GM12878 (cell line): ENCODE measurements around the gene BBOX1. TPM values are rescaled to one million over a fixed set of nuclear protein-coding genes. Genes with fewer than 3 reads are reported as not detected.

Experiments used
- ATAC-seq: fragments of 200-7000 bp; cut with Tn5 transposase; 3 replicates; pipeline ENCODE4 v1.9.1; 2020; ENCODE audit warnings: mild to moderate bottlenecking, moderate library complexity
- BruUV-seq: library from RNA; stranded (reverse); fragments of 400-500 nt; replicated peaks from 2 replicates; lab custom pipeline; 2021; lab: Mats Ljungman, UMichigan
- CTCF ChIA-PET: fragments of 300-600 bp; sonication (Branson Sonifier 250); formaldehyde crosslinking; extraction: SDS; loops from one replicate; lab custom pipeline; 2021; ENCODE audit warnings: inconsistent platforms; lab: Yijun Ruan, JAX
- POLR2A ChIA-PET: fragments of 350-600 bp; formaldehyde crosslinking; extraction: SDS; loops from one replicate; lab custom pipeline; 2021; ENCODE audit warnings: inconsistent platforms; lab: Charles Lee
- RAD21 ChIA-PET: fragments of 300-600 bp; sonication (Branson Sonifier 250); formaldehyde crosslinking; loops from one replicate; lab custom pipeline; 2023; ENCODE audit warnings: antibody characterized with exemption; ENCODE audit not compliant: unreplicated experiment; lab: Charles Lee
- SMC1A ChIA-PET: fragments of 300-600 bp; sonication (Branson Sonifier 250); formaldehyde crosslinking; loops from one replicate; lab custom pipeline; 2023; ENCODE audit not compliant: unreplicated experiment, uncharacterized antibody; lab: Charles Lee
- DNase-seq: peaks from one replicate; pipeline ENCODE4 v3.0.0-alpha.2; 2011; ENCODE audit warnings: low read depth, low spot score
- FAIRE-seq: peaks from 3 replicates; lab custom pipeline; 2011; peaks lifted over from hg19 to GRCh38; lab: Jason Lieb, UNC
- H2AFZ ChIP-seq: 2 replicates; pipeline ENCODE4 v1.6.0; 2011; ENCODE audit warnings: low read depth, low read length, control low read depth; ENCODE audit not compliant: control insufficient read depth
- H3K27ac ChIP-seq: 2 replicates; pipeline ENCODE4 v1.5.1; 2011; ENCODE audit warnings: control low read depth; ENCODE audit not compliant: control insufficient read depth, insufficient read depth
- H3K27me3 ChIP-seq, 2 experiments: replicated peaks in 1 of 2; 2 replicates each; pipeline versions ENCODE4 v1.6.0 to v1.6.1; 2011; ENCODE audit warnings: low read length in 1 of 2; ENCODE audit not compliant: control insufficient read depth in 2 of 2, insufficient read depth in 2 of 2
- H3K36me3 ChIP-seq, 2 experiments: 2 replicates each; pipeline ENCODE4 v1.5.1; 2011; ENCODE audit warnings: low read length in 1 of 2; ENCODE audit not compliant: control insufficient read depth in 2 of 2, insufficient read depth in 2 of 2
- H3K4me1 ChIP-seq: 2 replicates; pipeline ENCODE4 v1.6.1; 2011; ENCODE audit warnings: mild to moderate bottlenecking, low read length, moderate library complexity, mixed read lengths; ENCODE audit not compliant: control insufficient read depth, insufficient read depth
- H3K4me2 ChIP-seq: 2 replicates; pipeline ENCODE4 v1.6.0; 2011; ENCODE audit warnings: control low read depth; ENCODE audit not compliant: control insufficient read depth, insufficient read depth
- H3K4me3 ChIP-seq: fragments of 200-600 bp; sonication (generic); 2 replicates; pipeline ENCODE4 v1.5.1; 2016
- H3K79me2 ChIP-seq: 2 replicates; pipeline ENCODE4 v1.6.0; 2011; ENCODE audit warnings: low read length; ENCODE audit not compliant: control insufficient read depth, insufficient read depth
- H3K9ac ChIP-seq: 2 replicates; pipeline ENCODE4 v1.8.0; 2011; ENCODE audit warnings: low read length, control low read depth, mixed read lengths; ENCODE audit not compliant: control insufficient read depth, insufficient read depth
- H3K9me3 ChIP-seq: replicated peaks from 3 replicates; pipeline ENCODE4 v1.5.1; 2011; ENCODE audit warnings: mild to moderate bottlenecking, low read length; ENCODE audit not compliant: control insufficient read depth, insufficient read depth
- H4K20me1 ChIP-seq: 2 replicates; pipeline ENCODE4 v1.6.0; 2011; ENCODE audit not compliant: control insufficient read depth, insufficient read depth
- BRCA1 ChIP-seq: IDR thresholded peaks from 2 replicates; pipeline ENCODE4 v1.6.1; 2011; ENCODE audit warnings: low read depth, low read length, improper control_type of control experiment
- EP300 ChIP-seq, 2 experiments: fragments of 150-350 bp in 1 of 2; IDR thresholded peaks; 2 replicates each; pipeline ENCODE4 v1.6.1; 2011 to 2012; ENCODE audit warnings: low read depth in 2 of 2, low read length in 2 of 2, borderline replicate concordance in 1 of 2, improper control_type of control experiment in 1 of 2, inconsistent platforms in 1 of 2; ENCODE audit not compliant: control insufficient read depth in 1 of 2
- MXI1 ChIP-seq: fragments of 150-350 bp; IDR thresholded peaks from 2 replicates; pipeline ENCODE4 v1.6.1; 2011; ENCODE audit warnings: low read depth, mild to moderate bottlenecking, inconsistent platforms, low read length, improper control_type of control experiment
- SP1 ChIP-seq: IDR thresholded peaks from one replicate; pipeline ENCODE4 v1.6.1; 2011; ENCODE audit warnings: low read depth, low read length
- TBL1XR1 ChIP-seq: IDR thresholded peaks from 2 replicates; pipeline ENCODE4 v1.6.1; 2012; ENCODE audit warnings: low read depth, low read length, improper control_type of control experiment
- WGBS: methylation state at CpG from one replicate; pipeline ENCODE4 v1.1.6; 2016; ENCODE audit warnings: low lambda C conversion rate; ENCODE audit not compliant: insufficient replicate concordance, insufficient coverage; ENCODE audit errors: missing lambda C conversion rate; 5-methylcytosine and 5-hydroxymethylcytosine counted together
- in situ Hi-C: fragments of 300-500 bp; cut with MboI; formaldehyde crosslinking; loops from 9 replicates; pipeline ENCODE4 v1.14.3; 2018; ENCODE audit warnings: mixed read lengths
- intact Hi-C: fragments of 100-400 bp; cut with micrococcal nuclease; formaldehyde crosslinking; loops from one replicate; pipeline ENCODE4 v1.14.2; 2022; ENCODE audit not compliant: unreplicated experiment
- polyA plus RNA-seq, 11 experiments: library from polyadenylated mRNA; depleted of rRNA in 4 of 11; unstranded in 6 of 11; stranded (reverse) in 5 of 11; fragments of >200 nt; fragmentation: Nextera tagmentation in 4 of 11; fragmentation: Illumina TruSeq in 1 of 11; extraction: Ambion mirVana in 4 of 11; extraction: Trizol in 1 of 11; gene quantifications; 1 replicate in 1 of 11; 2 replicates in 10 of 11; pipeline versions ENCODE4 v1.2.1 to v1.2.3, GENCODE V29; 2011 to 2016; ENCODE audit warnings: inconsistent platforms in 2 of 11, missing spikeins in 2 of 11, low read depth in 1 of 11
- total RNA-seq, 4 experiments: library from RNA; depleted of rRNA in 3 of 4; stranded (reverse); fragments of >200 nt in 3 of 4; fragmentation: Illumina TruSeq in 1 of 4; extraction: Trizol in 1 of 4; gene quantifications; 2 replicates each; pipeline versions ENCODE4 v1.2.1 to v1.2.3, GENCODE V29; 2013 to 2021
- TF ChIP-seq, protein P1 (sequence below): IDR thresholded peaks from 2 replicates; pipeline ENCODE4 v1.6.1; 2011; ENCODE audit warnings: low read depth, mild to moderate bottlenecking, low read length, moderate library complexity, borderline replicate concordance; ENCODE audit errors: extremely low read depth
- TF ChIP-seq, protein P2 (sequence below): fragments of 450-650 bp; IDR thresholded peaks from 2 replicates; pipeline ENCODE4 v1.6.1; 2017; ENCODE audit warnings: mild to moderate bottlenecking

BBOX1 gene
- total and polyA plus RNA-seq, 10 of the 15 experiments (the other 5 are each of a cell fraction or from before 2014, with no cell fraction given) = 3.5 TPM; not detected in 9

DNA sequence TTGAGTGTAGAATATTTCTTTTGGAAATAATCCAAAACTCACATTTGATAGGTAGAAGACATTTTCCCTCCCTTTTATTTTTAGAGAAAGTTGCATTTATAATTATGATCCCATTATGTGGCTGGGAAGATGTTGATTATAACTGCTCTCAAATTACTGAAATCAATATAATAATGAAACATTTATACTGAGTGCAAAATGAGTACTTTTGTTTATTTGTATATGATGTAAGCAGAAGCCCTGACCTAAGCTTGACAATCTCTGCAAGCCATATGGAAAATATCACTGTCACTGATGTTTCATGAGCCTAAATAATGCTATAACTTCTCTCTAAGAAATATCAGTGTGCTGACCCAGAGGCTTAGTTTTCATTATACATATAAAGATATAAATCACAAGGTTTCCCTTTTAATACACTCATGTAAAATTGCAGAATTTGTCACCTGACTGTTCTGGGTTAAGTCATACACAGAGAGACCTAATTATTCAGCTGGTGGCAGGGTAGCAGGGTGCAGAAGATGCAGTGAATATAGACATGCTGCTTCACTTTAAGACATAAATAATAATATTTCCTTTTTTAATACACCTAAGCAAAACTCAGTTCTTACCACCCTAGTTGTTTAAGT lies 99.2 kb downstream of the BBOX1 start (continued):
- TF ChIP-seq MXI1 = no peak
- no peak for TF ChIP-seq EP300 (IDR thresholded peaks at IDR 0.05; ENCODE audit: borderline replicate concordance in 1 of 2, control insufficient read depth in 1 of 2, low read depth in 2 of 2, low read length in 2 of 2)
- no peak for TF ChIP-seq TBL1XR1
- TF ChIP-seq, protein P1, sequence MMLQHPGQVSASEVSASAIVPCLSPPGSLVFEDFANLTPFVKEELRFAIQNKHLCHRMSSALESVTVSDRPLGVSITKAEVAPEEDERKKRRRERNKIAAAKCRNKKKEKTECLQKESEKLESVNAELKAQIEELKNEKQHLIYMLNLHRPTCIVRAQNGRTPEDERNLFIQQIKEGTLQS = no peak
- TF ChIP-seq SP1 = no peak

DNA sequence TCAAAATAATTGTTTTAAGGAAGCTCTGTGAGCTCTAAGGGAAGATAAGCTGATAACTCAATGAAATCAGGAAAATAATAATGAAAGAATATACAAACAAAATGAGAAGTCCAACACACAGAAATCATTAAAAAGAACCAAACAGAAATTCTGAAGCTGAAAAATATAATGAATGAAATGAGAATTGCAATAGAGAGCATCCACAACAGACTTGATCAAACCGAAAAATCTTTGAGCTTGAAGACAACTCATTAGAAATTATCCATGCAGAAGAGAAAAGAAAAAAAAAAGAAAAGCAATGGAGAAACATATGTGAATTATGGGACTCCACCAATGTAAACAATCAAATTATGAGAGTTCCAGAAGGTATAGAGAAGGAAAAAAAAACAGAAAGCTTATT lies 101.0 kb downstream of the BBOX1 start:
- H3K9ac ChIP-seq = no peak overlapping the region
- no peaks in the 10 kb centered on the region; the same call in 2 of the 3 replicates for H3K9me3 ChIP-seq
- ChIA-PET RAD21 (interaction anchor here (1.0 kb wide), 1 partner anchor 104 kb away, joined by 3 read pairs; no protein-coding TSS in a partner anchor), SMC1A (interaction anchor here (0.6 to 1.2 kb wide), 2 partner anchors 14 to 40 kb away, joined by 3 read pairs; no protein-coding TSS in a partner anchor), POLR2A (no interaction called here), CTCF (interaction anchor here (0.7 to 1.1 kb wide), 4 partner anchors 16 to 471 kb away, joined by 3 to 5 read pairs (median 3); no protein-coding TSS in a partner anchor)
- no peaks in the 10 kb centered on the region for H3K27me3 ChIP-seq
- H4K20me1 ChIP-seq = no peaks in the 10 kb centered on the region
- in situ Hi-C loops = no loop called here
- DNase-seq (no peak), FAIRE-seq (no peak), ATAC-seq (no peak)
- TF ChIP-seq BRCA1 = no peak
- TF ChIP-seq, protein P2, sequence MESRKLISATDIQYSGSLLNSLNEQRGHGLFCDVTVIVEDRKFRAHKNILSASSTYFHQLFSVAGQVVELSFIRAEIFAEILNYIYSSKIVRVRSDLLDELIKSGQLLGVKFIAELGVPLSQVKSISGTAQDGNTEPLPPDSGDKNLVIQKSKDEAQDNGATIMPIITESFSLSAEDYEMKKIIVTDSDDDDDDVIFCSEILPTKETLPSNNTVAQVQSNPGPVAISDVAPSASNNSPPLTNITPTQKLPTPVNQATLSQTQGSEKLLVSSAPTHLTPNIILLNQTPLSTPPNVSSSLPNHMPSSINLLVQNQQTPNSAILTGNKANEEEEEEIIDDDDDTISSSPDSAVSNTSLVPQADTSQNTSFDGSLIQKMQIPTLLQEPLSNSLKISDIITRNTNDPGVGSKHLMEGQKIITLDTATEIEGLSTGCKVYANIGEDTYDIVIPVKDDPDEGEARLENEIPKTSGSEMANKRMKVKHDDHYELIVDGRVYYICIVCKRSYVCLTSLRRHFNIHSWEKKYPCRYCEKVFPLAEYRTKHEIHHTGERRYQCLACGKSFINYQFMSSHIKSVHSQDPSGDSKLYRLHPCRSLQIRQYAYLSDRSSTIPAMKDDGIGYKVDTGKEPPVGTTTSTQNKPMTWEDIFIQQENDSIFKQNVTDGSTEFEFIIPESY = no peak
- H2AFZ ChIP-seq = no peak overlapping the region
- WGBS = 50% methylated on average over 1 of the region's 1 CpG
- no peak overlapping the region for H3K4me2 ChIP-seq
- H3K4me1 ChIP-seq = no peaks in the 10 kb centered on the region
- no peak overlapping the region for H3K27ac ChIP-seq
- no peaks in the 10 kb centered on the region for H3K79me2 ChIP-seq
- intact Hi-C loops = no loop called here
- H3K4me3 ChIP-seq = no peak overlapping the region
- no TSS peak for BruUV-seq
- H3K36me3 ChIP-seq = no peaks in the 10 kb centered on the region
